HPDE6-E6E7 (cell line): ENCODE data around the gene ARID2.

ENCODE experiments used
- DNase-seq: peaks from one replicate; pipeline ENCODE4 v3.0.0; 2011; ENCODE audit warnings: missing footprints; ENCODE audit errors: extremely low spot score

ARID2 gene

DNA sequence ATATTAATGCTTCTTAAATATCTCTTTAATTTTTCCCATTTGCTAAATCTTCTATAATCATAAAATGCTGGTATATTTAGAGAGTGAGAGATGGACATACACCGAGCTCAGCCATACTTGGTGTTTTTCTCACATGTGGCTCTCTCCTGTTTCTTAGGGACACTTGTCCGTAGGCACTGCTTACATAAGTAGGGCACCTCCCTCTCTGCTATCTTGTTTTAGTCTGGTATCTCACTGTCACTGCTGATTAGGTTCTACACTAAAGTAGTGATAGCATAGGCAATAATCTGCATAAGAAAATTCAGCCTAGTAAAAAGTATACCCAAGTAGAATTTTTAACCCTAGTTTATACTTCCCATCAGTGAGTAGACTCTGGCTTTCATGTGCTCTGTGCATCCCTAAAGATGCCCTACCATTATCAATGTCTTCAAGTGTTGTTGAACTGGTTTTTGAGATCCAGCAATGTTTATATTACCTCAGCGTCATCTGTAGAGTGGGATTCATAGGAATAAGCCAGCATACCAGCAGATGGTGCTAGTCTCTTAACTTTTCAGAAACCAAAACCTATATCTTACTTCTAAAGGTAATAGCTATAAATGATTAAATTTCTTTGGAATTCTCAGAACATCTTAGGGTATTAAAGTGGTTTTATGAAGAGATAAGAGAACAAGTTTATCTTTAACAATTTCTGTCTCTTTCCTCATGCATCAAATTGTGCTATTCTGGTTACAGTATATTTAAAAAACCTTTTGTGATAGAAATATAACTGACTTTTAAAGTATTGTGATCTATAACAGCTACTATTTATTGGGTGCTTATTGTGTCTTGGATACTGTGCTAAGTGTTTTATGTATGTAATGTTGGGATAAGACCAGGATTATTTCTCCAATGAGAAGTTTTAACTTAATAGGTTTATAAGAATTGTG is 32.9 kb downstream of the ARID2 start:
- DNase-seq, result peak; percentile 25

DNA sequence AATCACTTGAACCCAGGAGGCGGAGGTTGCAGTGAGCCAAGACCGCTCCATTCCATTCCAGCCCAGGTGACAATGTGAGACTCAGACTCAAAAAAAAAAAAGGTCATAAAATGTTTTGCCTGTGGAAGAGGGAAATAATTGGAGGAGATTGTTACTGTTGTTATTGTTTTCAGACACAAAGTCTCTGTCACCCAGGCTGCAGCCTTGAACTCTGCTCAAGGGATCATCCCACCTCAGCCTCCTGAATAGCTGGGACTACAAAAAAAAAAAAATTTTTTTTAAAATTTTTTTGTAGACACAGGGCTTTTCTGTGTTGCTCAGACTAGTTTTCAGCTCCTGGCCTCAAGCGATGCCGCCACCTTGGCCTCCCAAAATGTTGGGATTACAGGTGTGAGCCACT is 33.9 kb downstream of the ARID2 start:
- DNase-seq, result no peak

DNA sequence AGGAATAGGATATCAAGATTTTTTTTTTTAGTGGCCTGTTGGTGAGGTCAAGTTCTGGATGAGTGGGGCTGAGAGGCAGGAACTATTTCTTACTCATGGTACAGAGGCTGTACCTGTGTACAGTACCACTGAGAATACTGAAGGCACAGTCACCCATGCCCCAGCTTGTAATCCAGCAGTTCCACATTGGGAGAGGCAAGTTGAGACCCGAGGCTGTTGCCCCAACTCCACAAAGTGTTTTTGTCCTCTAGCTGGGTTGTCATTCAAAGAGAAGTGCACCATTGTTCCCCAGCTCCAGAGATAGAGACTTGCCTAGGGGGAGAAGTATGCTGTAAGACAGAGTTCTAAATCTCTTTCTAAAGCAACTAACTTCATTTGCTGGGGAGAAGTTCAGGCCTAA is 38.7 kb downstream of the ARID2 start:
- DNase-seq, result no peak

DNA sequence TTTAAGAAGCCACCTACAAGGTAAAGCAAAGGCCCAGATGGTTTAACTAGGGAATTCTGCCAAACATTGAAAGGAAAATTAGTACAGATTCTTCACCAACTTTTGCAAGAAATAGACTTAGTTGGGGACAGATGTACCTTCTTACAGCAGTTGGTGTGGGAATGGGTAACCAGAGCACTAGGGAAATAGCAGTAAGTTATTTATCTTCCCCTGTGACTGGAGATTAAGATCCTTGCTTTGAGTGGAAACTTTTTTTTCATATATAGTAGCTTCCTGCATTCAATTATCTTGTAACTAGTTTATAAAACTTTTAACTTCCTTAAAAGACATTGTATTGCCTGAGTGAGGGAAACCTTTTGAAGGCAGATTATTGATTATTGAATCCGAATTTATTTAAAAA is 44.2 kb downstream of the ARID2 start:
- no peak for DNase-seq

DNA sequence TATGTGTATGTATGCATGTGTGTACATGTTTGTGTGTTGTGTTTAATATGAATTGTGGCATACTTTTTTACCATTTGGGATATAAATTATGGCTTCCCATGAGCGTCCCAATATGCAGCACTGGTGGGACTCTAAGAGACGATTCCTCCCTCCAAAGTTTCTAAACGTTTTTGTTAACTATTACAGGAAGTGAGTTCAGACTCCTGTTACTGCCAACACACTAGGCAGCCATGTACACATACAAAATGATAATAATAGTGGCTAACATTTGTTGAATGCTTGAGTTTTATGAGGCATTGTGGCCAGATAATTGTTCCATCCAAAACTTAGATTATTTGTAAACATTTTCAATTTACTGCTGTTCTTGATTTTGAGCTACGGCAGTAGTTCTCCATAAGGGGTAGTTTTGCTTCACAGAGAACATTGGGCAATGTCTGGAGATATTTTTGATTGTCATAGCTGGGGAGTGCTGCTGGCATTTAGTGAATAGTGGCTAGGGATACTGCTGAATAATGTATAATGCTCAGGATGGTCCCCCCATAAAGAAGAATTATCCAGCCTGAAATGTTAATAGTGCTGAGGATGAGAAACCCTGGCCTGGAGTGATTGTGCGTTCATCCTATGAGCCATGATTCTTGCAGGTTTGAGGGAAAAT is 45.1 kb downstream of the ARID2 start:
- no peak for DNase-seq

DNA sequence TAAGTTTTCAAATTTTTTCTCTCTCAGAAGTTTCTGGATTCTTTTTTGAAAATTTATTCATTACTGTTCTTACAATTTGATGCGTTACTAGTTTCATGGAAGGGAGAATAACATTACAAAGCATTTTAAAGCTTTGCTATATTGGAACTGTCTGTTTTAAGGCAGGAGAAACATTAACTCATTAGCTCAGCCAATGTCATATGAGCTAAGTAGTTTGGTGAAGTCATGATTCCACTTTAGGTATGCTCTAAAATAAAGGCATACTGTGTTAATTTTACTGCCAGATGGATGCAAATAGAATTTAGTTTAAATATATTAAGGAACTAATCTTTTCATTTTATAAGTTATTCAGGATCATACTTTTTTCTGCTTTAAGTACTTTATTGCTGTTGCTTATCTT is 46.0 kb downstream of the ARID2 start:
- no peak for DNase-seq

DNA sequence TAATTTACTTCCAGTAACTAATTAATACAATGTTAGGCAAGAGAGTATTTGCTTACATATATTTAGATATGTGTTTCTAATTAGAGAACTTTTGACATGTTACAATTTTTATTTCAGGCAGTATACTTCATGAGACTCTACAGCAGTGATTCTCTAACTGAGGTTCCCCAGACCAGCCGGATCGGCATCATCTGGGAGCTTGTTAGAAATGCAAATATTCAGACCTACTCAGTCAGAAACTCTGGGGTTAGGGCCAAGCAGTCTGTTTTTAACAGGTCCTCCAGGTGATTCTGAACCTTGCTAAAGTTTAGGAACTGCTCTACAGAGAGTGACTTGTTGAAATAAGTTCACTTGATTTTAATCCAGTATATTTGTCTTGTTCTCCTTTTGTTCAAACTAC is 46.5 kb downstream of the ARID2 start:
- no peak for DNase-seq

DNA sequence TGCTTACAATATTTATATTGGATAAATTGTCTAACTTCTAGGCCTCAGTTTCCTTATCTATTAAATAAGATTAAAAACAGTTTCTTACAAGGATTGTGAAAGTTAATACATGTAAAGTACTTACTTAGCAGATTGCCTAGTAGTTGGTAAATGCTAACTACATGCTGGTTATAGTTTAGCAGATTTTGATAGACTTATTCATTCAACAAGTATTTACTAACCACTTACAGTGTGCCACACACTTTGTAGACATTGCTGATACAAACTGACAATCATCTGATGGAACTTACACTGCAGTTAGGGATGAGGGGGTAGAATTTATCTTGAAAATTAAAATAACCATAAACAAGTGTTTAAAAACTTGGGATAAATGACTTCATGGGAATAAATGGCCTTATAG is 50.4 kb downstream of the ARID2 start:
- DNase-seq, result no peak

DNA sequence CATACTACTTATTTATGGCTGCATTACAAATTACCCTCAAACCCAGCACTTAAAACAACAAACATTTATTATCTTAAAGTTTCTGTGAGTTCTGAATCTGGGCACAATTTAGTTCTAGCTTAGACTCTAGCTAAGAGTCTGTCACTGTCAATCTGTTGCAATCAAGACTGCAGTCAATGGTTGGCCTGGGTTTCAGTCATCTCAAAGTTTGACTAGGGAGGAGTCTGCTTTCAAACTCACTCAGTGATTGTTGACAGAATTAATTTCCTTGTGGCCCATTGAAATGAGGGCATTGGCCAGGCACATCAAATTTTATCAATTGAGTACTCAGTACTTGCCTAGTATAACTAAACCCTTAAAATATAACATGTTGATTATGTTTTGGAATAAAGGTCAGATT is 51.6 kb downstream of the ARID2 start:
- DNase-seq, result no peak

DNA sequence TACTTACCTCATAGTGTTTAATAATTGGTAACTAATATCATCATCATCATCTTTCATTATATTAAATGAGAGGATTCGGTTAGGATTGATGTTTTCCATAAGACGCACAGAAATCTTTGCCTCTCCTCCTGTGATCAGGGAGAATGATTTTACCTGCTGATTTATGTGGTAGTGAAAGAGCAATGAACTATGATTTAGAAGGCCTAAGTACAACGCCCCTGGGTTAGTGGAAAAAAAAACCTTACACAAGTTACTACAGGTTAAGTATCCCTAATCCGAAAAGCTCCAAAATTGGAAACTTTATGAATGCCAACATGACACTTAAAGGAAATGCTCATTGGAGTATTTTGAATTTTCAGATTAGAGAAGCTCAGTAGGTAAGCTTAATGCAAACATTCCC is 55.8 kb downstream of the ARID2 start:
- no peak for DNase-seq

DNA sequence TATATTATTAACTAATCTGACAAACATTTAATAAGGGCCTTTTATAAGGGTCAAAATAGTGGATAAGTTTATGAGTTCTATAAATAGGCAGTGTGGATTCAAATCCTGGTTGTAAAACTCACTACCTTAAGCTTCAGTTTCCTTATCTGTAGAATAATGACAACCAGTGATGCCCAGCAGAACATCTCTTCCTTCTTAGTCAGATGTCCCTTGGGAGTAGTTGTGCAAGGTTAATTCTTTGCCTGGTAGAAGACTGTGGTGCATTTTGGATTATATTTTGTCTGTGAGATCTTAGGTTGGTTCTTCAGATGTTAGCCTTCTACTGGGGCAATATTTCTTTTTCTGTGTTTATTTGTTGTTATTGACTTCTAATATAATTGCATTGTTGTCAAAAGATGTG is 59.5 kb downstream of the ARID2 start:
- no peak for DNase-seq

DNA sequence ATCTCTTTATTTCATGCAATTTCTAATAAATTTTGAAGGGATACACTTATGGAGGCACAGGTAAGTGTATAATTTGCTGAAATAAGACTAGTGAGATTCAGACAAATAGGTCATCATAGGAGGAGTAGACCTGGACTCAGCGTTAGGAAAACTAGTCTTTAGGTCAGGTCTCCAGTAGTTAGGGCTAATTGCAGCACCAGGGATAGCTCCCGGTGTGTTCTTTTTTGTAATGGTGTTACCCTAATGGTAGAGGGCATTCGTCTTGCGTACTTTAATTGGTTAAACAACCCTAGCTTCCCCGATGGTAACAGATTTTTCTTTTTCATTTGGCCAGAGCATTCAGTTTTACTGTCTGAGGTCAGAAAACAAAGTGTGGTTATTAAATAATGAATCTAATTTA is 64.9 kb downstream of the ARID2 start:
- DNase-seq, result no peak

DNA sequence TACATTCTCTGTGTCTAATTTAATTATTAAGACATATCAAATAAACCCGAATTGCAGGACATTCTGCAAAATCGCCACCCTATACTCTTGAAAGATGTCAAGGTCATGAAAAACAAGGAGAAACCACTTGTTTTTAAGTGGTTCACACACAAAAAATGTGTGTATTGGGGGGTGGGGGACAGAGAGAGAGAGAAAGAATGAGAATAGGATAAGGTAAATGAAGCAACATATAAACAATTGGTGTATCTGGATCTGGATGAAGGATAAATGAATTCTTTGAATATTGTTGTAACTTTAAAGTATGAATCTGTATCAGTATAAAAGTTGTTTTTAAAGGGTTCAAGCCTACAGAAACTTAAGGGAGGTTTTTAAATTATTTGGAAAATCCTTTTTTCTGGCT is 72.1 kb downstream of the ARID2 start:
- no peak for DNase-seq

DNA sequence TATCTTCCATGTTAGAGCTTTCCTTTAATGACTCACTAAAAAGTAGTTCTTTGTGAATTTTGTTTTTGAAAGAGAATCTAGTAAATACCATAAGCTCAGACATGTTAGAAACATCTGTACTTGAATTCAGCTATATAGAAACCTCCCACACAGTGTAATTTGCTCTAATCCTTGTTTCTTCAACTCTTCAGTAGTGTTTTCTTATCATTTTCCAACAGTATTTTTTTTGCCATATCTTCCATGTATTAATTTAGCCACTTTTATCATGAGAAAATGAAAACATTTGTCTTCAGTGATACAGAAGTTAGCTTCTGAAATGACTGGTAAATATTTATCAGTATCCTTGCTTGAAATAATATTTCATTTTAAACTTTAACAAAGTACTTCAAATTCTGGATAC is 73.6 kb downstream of the ARID2 start:
- no peak for DNase-seq

DNA sequence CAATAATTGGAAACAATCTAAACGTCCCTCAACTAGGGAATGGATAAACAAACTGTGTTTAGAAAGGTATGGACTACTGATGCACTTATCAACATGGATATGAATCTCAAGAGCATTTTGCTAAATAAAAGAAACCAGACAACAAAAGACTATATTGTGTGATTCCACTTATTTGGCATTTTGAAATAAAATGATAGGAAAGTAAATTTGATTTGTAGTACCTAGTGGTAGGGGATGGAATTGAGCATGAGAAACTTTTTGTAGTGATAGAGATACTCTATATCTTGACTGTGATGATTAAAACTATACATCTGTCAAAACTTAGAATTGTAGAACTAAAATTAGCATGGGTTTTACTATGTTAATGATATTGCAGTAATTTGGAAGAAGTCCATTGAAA is 87.1 kb downstream of the ARID2 start:
- no peak for DNase-seq

DNA sequence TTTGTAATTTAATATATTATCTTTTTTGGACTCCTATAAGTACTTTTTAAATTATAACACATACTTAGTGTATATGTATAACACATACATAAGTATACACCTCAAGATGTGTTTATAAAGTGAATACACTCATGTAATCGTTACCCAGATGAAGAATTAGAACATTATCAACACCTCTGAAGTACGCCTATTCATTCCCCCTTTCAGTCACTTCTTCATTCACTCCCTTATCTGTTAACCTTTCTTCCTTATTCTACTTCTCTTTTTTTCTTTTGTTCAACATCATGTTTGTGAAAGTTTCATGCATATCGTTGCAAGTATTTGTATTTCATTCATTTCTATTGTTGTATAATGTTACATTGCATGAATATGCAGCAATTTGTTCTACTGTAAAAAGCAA is 98.5 kb downstream of the ARID2 start:
- no peak for DNase-seq

DNA sequence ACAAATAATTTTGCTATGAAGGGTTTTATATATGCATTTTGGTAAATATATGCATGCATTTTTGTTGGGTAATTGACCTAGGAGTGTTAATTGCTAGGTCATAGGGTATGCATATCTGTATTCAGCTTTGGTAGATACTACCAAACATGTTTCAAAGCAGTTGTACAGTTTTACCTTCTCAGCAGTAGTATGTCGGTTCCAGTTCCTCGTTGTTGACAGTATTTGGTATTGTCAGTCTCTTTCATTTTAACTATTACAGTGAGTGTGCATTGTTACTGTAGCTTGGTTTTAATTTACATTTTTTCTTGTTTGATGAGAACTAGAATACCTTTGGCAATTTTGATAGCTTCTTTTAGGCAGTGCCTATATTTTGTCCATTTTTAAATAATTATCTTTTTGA is 98.9 kb downstream of the ARID2 start:
- no peak for DNase-seq

DNA sequence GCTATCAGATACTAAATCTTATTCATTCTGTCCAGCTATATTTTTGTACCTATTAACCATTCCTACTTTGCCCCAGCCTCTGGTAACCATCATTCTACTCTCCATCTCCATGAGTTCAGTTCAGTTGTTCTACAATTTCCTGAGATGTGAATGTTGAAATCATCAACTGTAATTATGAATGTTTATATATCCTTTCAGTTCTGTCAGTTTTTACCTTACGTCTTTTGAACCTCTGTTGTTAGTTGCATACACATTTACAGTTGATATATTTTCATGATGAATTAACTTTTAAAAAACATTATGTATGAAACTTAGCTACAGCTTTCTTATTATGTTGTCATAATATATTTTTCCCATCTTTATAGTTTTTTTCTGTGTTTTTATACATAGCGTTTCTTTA is 102.1 kb downstream of the ARID2 start:
- DNase-seq, result no peak

DNA sequence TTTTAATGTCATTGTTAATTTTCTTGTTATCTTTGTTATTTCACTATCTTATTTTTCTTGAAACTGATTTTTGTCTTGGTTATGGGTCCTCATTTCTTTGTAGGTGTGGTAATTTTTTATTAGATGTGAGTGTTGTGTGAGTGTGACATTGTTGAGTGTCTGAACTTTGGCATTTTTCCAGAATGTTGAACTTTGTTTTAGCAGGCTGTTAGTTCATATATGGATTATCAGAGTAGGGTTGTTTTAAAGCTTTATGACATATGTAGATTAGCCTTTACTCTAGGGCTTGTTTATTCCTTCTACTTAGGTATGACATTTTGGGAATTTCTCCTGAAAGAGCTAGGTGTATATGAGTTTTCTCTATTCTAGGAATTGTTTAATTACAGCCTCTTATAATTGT is 103.9 kb downstream of the ARID2 start:
- no peak for DNase-seq

DNA sequence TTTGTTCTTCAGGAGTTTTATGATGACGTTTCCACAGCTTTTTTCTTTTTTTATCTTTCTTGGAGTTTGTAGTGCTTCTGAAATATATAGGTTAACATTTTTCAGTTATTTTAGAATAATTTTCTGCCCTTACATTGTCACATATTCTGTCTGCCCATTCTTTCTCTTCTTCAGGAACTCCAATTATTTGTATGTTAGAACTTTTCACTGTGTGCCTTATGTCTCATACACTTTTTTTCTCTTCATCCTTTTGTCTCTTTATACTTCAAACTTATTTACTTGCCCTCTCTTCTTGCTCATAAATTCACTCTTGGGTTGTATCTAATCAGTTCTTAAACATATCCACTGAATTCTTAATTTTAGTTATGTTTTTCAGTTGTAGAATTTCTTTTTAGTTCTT is 105.3 kb downstream of the ARID2 start:
- no peak for DNase-seq

DNA sequence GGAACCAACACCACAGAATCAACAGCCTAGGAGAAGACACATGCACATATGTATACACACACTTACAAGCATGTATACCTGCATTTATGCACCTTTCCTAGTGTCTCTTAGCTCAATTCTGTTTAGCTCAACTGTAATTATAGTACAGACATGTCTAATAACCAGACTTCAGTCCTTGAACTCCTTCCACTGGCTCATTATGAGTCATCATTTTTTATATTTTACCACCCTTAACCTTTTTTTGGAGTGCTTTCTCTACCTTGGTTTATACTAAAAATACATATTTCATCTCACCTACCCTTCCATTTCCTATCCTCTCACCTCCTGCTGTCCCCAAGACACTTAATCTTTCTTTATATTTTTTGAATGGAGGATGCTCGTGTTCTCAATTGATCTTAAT is 110.4 kb downstream of the ARID2 start:
- DNase-seq, result no peak

DNA sequence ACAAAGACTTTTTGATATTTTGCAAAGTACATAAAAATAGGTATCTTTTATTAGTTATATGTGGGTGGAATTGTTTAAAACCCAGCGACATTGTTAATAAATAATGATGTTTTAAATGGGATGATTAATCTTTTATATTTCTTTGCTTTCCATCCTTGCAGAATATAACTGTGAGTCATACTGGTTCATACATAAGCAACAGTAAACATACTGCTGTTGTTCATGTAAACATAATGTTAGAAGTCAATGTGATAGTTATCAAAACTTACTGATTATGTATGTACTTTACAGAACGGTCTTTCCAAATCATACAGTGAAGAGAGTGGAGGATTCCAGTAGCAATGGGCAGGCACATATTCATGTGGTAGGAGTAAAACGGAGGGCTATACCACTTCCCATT is 119.8 kb downstream of the ARID2 start:
- no peak for DNase-seq

DNA sequence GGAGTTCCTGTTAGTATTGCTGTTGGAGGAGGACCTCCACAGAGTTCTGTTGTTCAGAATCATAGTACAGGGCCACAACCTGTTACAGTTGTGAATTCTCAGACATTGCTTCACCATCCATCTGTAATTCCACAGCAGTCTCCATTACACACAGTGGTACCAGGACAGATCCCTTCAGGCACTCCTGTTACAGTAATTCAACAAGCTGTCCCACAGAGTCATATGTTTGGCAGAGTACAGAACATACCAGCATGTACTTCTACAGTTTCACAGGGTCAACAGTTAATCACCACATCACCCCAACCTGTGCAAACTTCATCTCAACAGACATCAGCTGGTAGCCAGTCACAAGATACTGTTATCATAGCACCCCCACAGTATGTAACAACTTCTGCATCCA is 120.8 kb downstream of the ARID2 start:
- DNase-seq, result no peak

DNA sequence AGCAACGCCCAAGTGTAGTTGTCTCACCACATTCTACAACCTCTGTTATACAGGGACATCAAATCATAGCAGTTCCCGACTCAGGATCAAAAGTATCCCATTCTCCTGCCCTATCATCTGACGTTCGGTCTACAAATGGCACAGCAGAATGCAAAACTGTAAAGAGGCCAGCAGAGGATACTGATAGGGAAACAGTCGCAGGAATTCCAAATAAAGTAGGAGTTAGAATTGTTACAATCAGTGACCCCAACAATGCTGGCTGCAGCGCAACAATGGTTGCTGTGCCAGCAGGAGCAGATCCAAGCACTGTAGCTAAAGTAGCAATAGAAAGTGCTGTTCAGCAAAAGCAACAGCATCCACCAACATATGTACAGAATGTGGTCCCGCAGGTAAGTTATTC is 123.0 kb downstream of the ARID2 start:
- no peak for DNase-seq
